GM21447 (cell line): ENCODE measurements around the gene ST6GALNAC3.

Experiments used
- ATAC-seq: cut with Tn5 transposase; IDR thresholded peaks from one replicate; pipeline ENCODE4 v1.9.1; 2021; ENCODE audit not compliant: unreplicated experiment

Gene ST6GALNAC3

DNA sequence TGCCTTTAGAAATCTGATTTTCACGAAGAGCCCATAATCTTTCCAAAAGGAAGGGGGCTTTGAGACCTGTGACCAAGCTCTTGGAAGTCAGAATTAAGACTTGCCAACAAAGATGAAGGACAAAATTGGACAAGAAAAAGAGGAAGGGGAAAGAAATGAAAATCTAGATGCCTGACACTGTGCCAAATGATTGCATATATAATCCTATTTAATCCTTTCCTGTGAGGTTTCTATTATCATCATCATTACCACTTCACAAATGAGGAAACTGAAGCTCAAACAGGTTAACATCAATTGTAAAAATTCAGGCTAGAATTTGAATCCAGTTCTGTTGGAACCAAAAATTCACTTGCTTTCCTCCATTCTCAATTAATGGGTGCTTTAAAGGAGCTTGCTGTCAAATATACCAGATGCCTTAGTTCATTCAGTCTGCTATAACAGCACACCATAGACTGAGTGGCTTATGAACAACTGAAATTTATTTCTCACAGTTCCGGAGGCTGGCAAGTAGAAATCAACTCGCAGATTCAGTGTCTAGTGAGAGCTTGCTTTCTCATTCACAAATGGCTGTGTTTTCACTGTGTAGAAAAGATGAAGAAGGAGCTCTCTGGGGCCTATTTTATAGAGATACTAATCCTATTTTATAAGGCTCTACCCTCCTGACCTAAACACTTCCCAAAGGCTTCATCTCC, 595.2 kb downstream of the ST6GALNAC3 start:
- ATAC-seq, result no peak

DNA sequence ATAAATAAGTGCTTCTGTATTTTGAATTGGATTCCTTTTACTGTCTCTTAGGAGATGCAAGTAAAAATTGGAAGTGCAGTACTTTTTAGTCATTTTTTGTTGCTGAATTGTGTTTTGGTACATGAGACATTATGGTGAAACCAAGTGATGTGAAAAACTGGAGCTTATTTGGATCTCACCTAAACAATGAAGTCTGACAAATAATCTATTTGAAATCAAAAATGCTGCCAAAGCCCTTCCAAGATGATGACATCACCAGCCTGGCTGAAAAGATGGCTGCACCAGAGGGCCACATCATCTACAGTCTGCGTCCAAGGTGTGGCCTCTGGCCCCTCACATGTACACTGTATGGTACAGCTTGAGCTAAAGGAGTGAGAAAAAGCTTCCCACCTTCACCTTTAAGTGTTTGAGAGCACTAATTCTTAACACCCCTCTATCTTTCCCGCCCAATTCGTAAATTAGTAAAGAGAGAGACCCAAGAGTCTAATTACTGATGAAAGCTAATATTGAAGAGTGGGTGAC, 600.2 kb downstream of the ST6GALNAC3 start:
- no peak for ATAC-seq

GRCh38 chr1:76677416-76678405, 603.2 kb downstream of the ST6GALNAC3 start:
- ATAC-seq, result no peak

DNA sequence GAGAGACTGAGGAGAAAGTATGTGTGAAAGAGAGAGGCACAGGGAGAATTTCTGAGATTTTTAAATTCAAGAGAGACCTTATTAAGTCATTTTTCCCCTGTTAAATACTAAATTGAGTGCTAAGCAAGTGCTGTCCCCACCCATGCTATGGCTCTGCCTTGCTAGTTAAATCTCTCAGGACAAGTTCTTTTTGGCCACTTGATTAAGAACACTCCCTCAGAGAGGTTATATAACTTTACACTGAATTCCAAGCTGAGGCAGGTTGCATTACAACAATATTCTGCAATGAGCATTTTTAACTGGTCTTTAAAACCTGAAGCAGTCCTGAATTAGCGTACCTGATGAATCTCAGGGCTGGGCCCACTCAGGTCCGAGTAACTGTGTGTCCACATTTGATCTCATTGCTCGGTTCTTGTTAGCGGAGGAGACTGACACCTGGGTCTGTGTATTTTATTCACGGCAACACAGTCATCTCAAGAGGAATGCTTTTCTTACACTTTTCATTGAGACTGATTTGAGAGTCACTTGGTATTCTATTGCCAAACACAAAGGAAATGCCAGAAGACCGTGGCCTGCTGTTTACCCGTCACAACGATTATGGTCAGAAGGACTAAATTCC, 605.1 kb downstream of the ST6GALNAC3 start:
- no peak for ATAC-seq

DNA sequence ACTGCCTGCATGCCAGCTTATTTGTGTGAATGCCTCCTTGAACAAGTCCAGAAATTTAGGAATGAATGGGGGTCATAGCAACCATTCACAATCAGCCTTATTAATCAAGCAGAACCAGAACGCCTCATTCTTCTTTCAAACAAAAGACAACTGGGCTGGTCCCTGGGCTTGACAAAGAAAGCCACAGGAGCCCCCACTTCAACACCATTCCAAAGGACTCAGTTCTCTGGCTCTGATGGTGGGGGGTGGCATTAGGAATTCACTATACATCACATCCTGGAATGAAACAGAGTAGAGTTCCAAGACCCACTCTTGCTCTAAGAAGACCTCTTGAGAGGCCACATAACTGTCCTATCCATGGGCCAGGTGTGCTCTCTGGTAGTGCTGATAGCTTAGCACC, 606.1 kb downstream of the ST6GALNAC3 start:
- no peak for ATAC-seq

DNA sequence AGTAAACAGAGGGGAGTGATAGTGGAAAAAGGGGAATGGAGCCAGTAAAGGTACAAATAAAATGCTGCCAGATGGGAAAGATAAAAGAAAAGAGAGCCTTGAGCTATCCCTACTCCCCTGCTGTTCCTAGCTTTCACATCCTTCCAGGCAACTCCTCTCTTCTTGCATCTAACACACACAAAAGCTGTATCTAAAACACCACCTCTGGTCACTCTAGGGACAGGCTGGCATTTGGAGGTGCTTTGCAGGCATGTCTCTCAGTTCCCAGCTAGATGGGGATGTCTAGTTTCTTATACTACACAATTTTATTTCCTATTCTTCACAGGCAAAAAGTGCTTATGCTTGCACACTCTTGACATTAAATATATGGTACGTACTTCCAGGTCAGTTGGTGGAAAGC, 607.6 kb downstream of the ST6GALNAC3 start:
- ATAC-seq, result no peak
